Measurements from ENCODE around the gene SPNS1. TPM values are rescaled to one million over a fixed set of nuclear protein-coding genes. Genes with fewer than 3 reads are reported as not detected.
A peak's percentile ranks its signal among the peaks of the same experiment; 100 is the strongest.

SPNS1 gene
- total and polyA plus RNA-seq, 2 of the 8 experiments (the other 6 are each of a cell fraction or from before 2014, with no cell fraction given) = 48.8 to 66.9 TPM

- H3K9me3 ChIP-seq (ENCODE audit: insufficient read depth in 2 of 2, low read depth in 1 of 2, low read length in 1 of 2) = no peaks in the 10 kb centered on the region
- no peak within 1 kb of the TSS; the same call in none of the 2 replicates for H3K18ac ChIP-seq (ENCODE audit: extremely low read depth, low read length)
- H2BK5ac ChIP-seq (ENCODE audit: low read depth, low read length) = peak within 1 kb of the TSS; percentile 78
- H3K9ac ChIP-seq (replicated peaks in 1 of 4; ENCODE audit: extremely low read depth in 1 of 4, low read depth in 3 of 4, low read length in 3 of 4) = peak within 1 kb of the TSS; percentile 66 to 89 (median 77)
- 0% methylated on average over 37 of the region's 79 CpGs; no CpG with 5 or more reads in 1 of the 2 experiments for WGBS, 2 experiments (ENCODE audit: extremely low coverage in 1 of 2, insufficient coverage in 1 of 2, insufficient read length in 1 of 2, insufficient replicate concordance in 2 of 2, low coverage in 1 of 2, low lambda C conversion rate in 2 of 2, missing lambda C conversion rate in 1 of 2)
- no peak within 1 kb of the TSS for H4K5ac ChIP-seq (ENCODE audit: insufficient read length, low read depth, low read length)
- H3K23ac ChIP-seq (ENCODE audit: insufficient read length) = no peak within 1 kb of the TSS
- H2BK20ac ChIP-seq (ENCODE audit: low read length) = no peak within 1 kb of the TSS
- peaks cover 3 to 16% of the 10 kb centered on the region in 2 experiments; a peak in 3 of 4 replicates for H3K79me2 ChIP-seq (ENCODE audit: control insufficient read depth in 1 of 2, insufficient read depth in 2 of 2, low read length in 2 of 2)
- H3K4ac ChIP-seq (replicated peaks; ENCODE audit: insufficient read length, low read depth, low read length) = no peak within 1 kb of the TSS
- POLR2A ChIA-PET (ENCODE audit: partially characterized antibody) = interaction anchor here (0.6 to 2.2 kb wide), 14 partner anchors 11 to 128 kb away, joined by 3 to 13 read pairs (median 4); partner anchors contain the start of genes ATXN2L and SH2B1
- H3K27me3 ChIP-seq (replicated peaks in 1 of 4; ENCODE audit: control insufficient read depth in 3 of 4, extremely low read depth in 1 of 4, insufficient read depth in 3 of 4, low read length in 3 of 4) = no peaks in the 10 kb centered on the region
- no peak within 1 kb of the TSS for H2BK120ac ChIP-seq (replicated peaks; ENCODE audit: low read depth, low read length)
- CTCF ChIA-PET (ENCODE audit: partially characterized antibody) = interaction anchor here (0.6 to 3.0 kb wide), 8 partner anchors 9 to 458 kb away, joined by 3 to 22 read pairs (median 4); partner anchors contain the start of gene SPNS1
- H3K4me2 ChIP-seq (ENCODE audit: insufficient read depth in 1 of 2, low read depth in 2 of 2, low read length in 2 of 2) = peak within 1 kb of the TSS; percentile 71 to 76
- peaks cover 7% of the 10 kb centered on the region for H3K79me1 ChIP-seq (ENCODE audit: low read depth, low read length)
- peaks cover 0 to 7% (median under 1%) of the 10 kb centered on the region in 4 experiments; a peak in 3 of 7 replicates for H3K4me1 ChIP-seq (replicated peaks in 1 of 4; ENCODE audit: control insufficient read depth in 3 of 4, insufficient read depth in 4 of 4, low read length in 3 of 4)
- H3K36me3 ChIP-seq (ENCODE audit: control insufficient read depth in 2 of 4, insufficient read depth in 4 of 4, low read length in 3 of 4) = peaks cover 10 to 30% (median 22%) of the 10 kb centered on the region in 4 experiments; a peak in 7 of 8 replicates
- no peak within 1 kb of the TSS for H2BK15ac ChIP-seq (ENCODE audit: low read length)
- no peak within 1 kb of the TSS for H2AK5ac ChIP-seq (ENCODE audit: low read depth, low read length)
- peak within 1 kb of the TSS; percentile 76 to 98 (median 77) for H3K4me3 ChIP-seq (ENCODE audit: extremely low read depth in 1 of 4, insufficient read depth in 2 of 4, low read depth in 3 of 4, low read length in 4 of 4)
- H3K14ac ChIP-seq (ENCODE audit: insufficient read length) = no peak within 1 kb of the TSS
- H3K56ac ChIP-seq (replicated peaks; ENCODE audit: insufficient read length, low read depth, low read length) = peak within 1 kb of the TSS; percentile 74
- peaks cover 1% of the 10 kb centered on the region; the same call in 1 of the 2 replicates for H3K23me2 ChIP-seq (ENCODE audit: low read depth, low read length)
- H3K27ac ChIP-seq (ENCODE audit: low read depth, low read length) = no peak within 1 kb of the TSS; the same call in 1 of the 2 replicates
- no peak within 1 kb of the TSS for H4K91ac ChIP-seq (replicated peaks; ENCODE audit: insufficient read length, low read length)
- no peak within 1 kb of the TSS for H2BK12ac ChIP-seq (ENCODE audit: low read depth, low read length)
- H2AFZ ChIP-seq (ENCODE audit: low read length) = no peak within 1 kb of the TSS
- H4K20me1 ChIP-seq (replicated peaks in 1 of 2; ENCODE audit: control insufficient read depth in 1 of 2, insufficient read depth in 2 of 2, low read length in 2 of 2) = peaks cover 0 to 2% of the 10 kb centered on the region in 2 experiments
- DNase-seq (ENCODE audit: low read depth in 1 of 2, low spot score in 2 of 2) (peak; percentile 99), FAIRE-seq (peak; percentile 76)
- H4K8ac ChIP-seq (ENCODE audit: extremely low read depth, insufficient read depth, low read length) = peak within 1 kb of the TSS; percentile 87
- TF ChIP-seq KDM1A (IDR thresholded peaks at IDR 0.05; ENCODE audit: borderline replicate concordance, low read length) (no peak), RXRA (IDR thresholded peaks at IDR 0.05; ENCODE audit: insufficient read depth, low read depth, low read length) (no peak), SP1 (IDR thresholded peaks at IDR 0.05; ENCODE audit: low read depth, low read length) (peak; percentile 98), SUZ12 (IDR thresholded peaks at IDR 0.05; ENCODE audit: low read length) (no peak), KDM5A (IDR thresholded peaks at IDR 0.05; ENCODE audit: low read length) (no peak; the same call in 1 of the 2 replicates), BACH1 (IDR thresholded peaks at IDR 0.05; ENCODE audit: low read length) (peak; percentile 70), CBX8 (IDR thresholded peaks at IDR 0.05; ENCODE audit: borderline replicate concordance, low read depth, low read length) (no peak), JUN (IDR thresholded peaks at IDR 0.05; ENCODE audit: low read depth, low read length) (no peak), TCF12 (IDR thresholded peaks at IDR 0.05; ENCODE audit: low read depth, low read length) (no peak), YY1 (IDR thresholded peaks at IDR 0.05; ENCODE audit: low read depth, low read length) (peak; percentile 84), SAP30 (IDR thresholded peaks at IDR 0.05; ENCODE audit: insufficient read depth, insufficient replicate concordance, low read length) (no peak), POU5F1 (IDR thresholded peaks at IDR 0.05; ENCODE audit: low read depth, low read length) (no peak)
Measured at GRCh38 chr16:28950648-28951409, 23.7 kb upstream of the SPNS1 start, which contains the start of gene NFATC2IP. Gene NFATC2IP, plus strand, starts transcription at chr16:28950937. Its CDS starts 75 bp downstream, at chr16:28951012.

Data from H1 (cell line).